Keratinocyte (primary cell): Measurements from ENCODE around the gene KIAA0586. TPM values are rescaled to one million over a fixed set of nuclear protein-coding genes. Genes with fewer than 3 reads are reported as not detected.

Experiments used
- DNase-seq: peaks from one replicate; pipeline ENCODE4 v3.0.0-alpha.2; 2011; ENCODE audit warnings: low read depth, missing footprints, low spot score
- FAIRE-seq: peaks from 2 replicates; lab custom pipeline; 2011; peaks lifted over from hg19 to GRCh38; lab: Jason Lieb, UNC
- H2AFZ ChIP-seq: 2 replicates; pipeline ENCODE4 v1.6.0; 2012; ENCODE audit warnings: low read length, control low read depth, inconsistent platforms; ENCODE audit not compliant: control insufficient read depth
- H3K27ac ChIP-seq: 2 replicates; pipeline ENCODE4 v1.5.1; 2011; ENCODE audit warnings: low read length; ENCODE audit not compliant: control insufficient read depth, insufficient read depth
- H3K27me3 ChIP-seq: 3 replicates; pipeline ENCODE4 v1.6.0; 2011; ENCODE audit warnings: low read length; ENCODE audit not compliant: control insufficient read depth, insufficient read depth; ENCODE audit errors: extremely low read depth
- H3K36me3 ChIP-seq, 2 experiments: 2 replicates in 1 of 2; 3 replicates in 1 of 2; pipeline ENCODE4 v1.5.1; 2011; ENCODE audit warnings: low read length in 2 of 2, mild to moderate bottlenecking in 1 of 2; ENCODE audit not compliant: control insufficient read depth in 2 of 2, insufficient read depth in 2 of 2; ENCODE audit errors: extremely low read depth in 1 of 2
- H3K4me1 ChIP-seq: 3 replicates; pipeline ENCODE4 v1.5.1; 2011; ENCODE audit warnings: low read length; ENCODE audit not compliant: control insufficient read depth, insufficient read depth; ENCODE audit errors: extremely low read depth
- H3K4me2 ChIP-seq: 3 replicates; pipeline ENCODE4 v1.6.0; 2011; ENCODE audit warnings: low read depth, low read length; ENCODE audit not compliant: control insufficient read depth, insufficient read depth; ENCODE audit errors: extremely low read depth
- H3K4me3 ChIP-seq, 3 experiments: fragments of 200-600 bp in 1 of 3; sonication (generic) in 1 of 3; 2 replicates in 2 of 3; 3 replicates in 1 of 3; pipeline ENCODE4 v1.5.1; 2011 to 2016; ENCODE audit warnings: low read length in 3 of 3, mild to moderate bottlenecking in 3 of 3, control low read depth in 2 of 3, inconsistent platforms in 1 of 3, low read depth in 1 of 3, mixed read lengths in 1 of 3, mixed run types in 1 of 3, moderate library complexity in 1 of 3; ENCODE audit not compliant: control insufficient read depth in 2 of 3, insufficient read depth in 2 of 3; ENCODE audit errors: extremely low read depth in 1 of 3
- H3K79me2 ChIP-seq: 2 replicates; pipeline ENCODE4 v1.6.0; 2012; ENCODE audit warnings: low read length; ENCODE audit not compliant: control insufficient read depth, insufficient read depth
- H3K9ac ChIP-seq: 3 replicates; pipeline ENCODE4 v1.6.0; 2011; ENCODE audit warnings: low read length; ENCODE audit not compliant: control insufficient read depth, insufficient read depth; ENCODE audit errors: extremely low read depth
- H3K9me1 ChIP-seq: 3 replicates; pipeline ENCODE4 v1.6.0; 2011; ENCODE audit warnings: low read length; ENCODE audit not compliant: control insufficient read depth, insufficient read depth; ENCODE audit errors: extremely low read depth
- H3K9me3 ChIP-seq: 2 replicates; pipeline ENCODE4 v1.5.1; 2012; ENCODE audit warnings: low read depth, low read length; ENCODE audit not compliant: control insufficient read depth
- H4K20me1 ChIP-seq: 3 replicates; pipeline ENCODE4 v1.6.0; 2011; ENCODE audit warnings: low read length; ENCODE audit not compliant: control insufficient read depth, insufficient read depth; ENCODE audit errors: extremely low read depth
- EZH2 ChIP-seq: IDR thresholded peaks from one replicate; pipeline ENCODE4 v1.6.1; 2012; ENCODE audit warnings: inconsistent platforms, mild to moderate bottlenecking, low read length, moderate library complexity
- dilution Hi-C: fragments of 300-500 bp; cut with MboI; formaldehyde crosslinking; loops from one replicate; pipeline ENCODE4 v1.7.0; 2020; ENCODE audit warnings: low sequenced_read_pairs; ENCODE audit not compliant: extremely low pct_ligation_motif_present
- polyA plus RNA-seq, 5 experiments: library from polyadenylated mRNA; depleted of rRNA in 3 of 5; stranded (reverse) in 3 of 5; stranded (forward) in 1 of 5; unstranded in 1 of 5; fragments of >200 nt; gene quantifications; 1 replicate in 1 of 5; 2 replicates in 3 of 5; 3 replicates in 1 of 5; pipeline versions ENCODE4 v1.2.1 to v1.2.3, GENCODE V29; 2011 to 2012; ENCODE audit warnings: missing spikeins in 2 of 5, low read depth in 1 of 5, low replicate concordance in 1 of 5
- TF ChIP-seq, protein P1 (sequence below), 3 experiments: IDR thresholded peaks in 1 of 3; conservative IDR thresholded peaks in 1 of 3; optimal IDR thresholded peaks in 1 of 3; 2 replicates in 2 of 3; 3 replicates in 1 of 3; pipeline versions ENCODE3 to v1.5.1; 2011; ENCODE audit warnings: low read length in 3 of 3, mild to moderate bottlenecking in 3 of 3, moderate library complexity in 2 of 3, control low read depth in 1 of 3, inconsistent platforms in 1 of 3; ENCODE audit not compliant: insufficient read depth in 2 of 3; ENCODE audit errors: extremely low read depth in 1 of 3

The KIAA0586 gene
- polyA plus RNA-seq, 1 donor (not counting 4 experiments of a cell fraction or from before 2014, with no cell fraction given), result 12.4 TPM

- H2AFZ ChIP-seq, result no peak overlapping the region
- peaks cover 7 to 10% of the 10 kb centered on the region in 2 experiments for H3K36me3 ChIP-seq
- FAIRE-seq (no peak), DNase-seq (no peak)
- no peak overlapping the region for H3K27ac ChIP-seq
- H3K79me2 ChIP-seq, result no peaks in the 10 kb centered on the region
- no peak overlapping the region for H3K4me3 ChIP-seq
- no peak overlapping the region for H3K9ac ChIP-seq
- no peak overlapping the region for H3K4me2 ChIP-seq
- H3K4me1 ChIP-seq, result no peaks in the 10 kb centered on the region
- no peaks in the 10 kb centered on the region for H3K27me3 ChIP-seq
- TF ChIP-seq, protein P1, sequence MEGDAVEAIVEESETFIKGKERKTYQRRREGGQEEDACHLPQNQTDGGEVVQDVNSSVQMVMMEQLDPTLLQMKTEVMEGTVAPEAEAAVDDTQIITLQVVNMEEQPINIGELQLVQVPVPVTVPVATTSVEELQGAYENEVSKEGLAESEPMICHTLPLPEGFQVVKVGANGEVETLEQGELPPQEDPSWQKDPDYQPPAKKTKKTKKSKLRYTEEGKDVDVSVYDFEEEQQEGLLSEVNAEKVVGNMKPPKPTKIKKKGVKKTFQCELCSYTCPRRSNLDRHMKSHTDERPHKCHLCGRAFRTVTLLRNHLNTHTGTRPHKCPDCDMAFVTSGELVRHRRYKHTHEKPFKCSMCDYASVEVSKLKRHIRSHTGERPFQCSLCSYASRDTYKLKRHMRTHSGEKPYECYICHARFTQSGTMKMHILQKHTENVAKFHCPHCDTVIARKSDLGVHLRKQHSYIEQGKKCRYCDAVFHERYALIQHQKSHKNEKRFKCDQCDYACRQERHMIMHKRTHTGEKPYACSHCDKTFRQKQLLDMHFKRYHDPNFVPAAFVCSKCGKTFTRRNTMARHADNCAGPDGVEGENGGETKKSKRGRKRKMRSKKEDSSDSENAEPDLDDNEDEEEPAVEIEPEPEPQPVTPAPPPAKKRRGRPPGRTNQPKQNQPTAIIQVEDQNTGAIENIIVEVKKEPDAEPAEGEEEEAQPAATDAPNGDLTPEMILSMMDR (optimal IDR thresholded peaks at IDR 0.05 in 1 of 3, IDR thresholded peaks at IDR 0.05 in 1 of 3, conservative IDR thresholded peaks at IDR 0.05 in 1 of 3; ENCODE audit: extremely low read depth in 1 of 3, insufficient read depth in 2 of 3, low read length in 3 of 3), result no peak
- TF ChIP-seq EZH2, result no peak
- H4K20me1 ChIP-seq, result no peaks in the 10 kb centered on the region
- dilution Hi-C loops, result no loop called here
- H3K9me3 ChIP-seq, result no peaks in the 10 kb centered on the region
- H3K9me1 ChIP-seq, result no peaks in the 10 kb centered on the region
Observed at GRCh38 chr14:58408681-58409215, 18.8 kb upstream of the KIAA0586 start.

DNA sequence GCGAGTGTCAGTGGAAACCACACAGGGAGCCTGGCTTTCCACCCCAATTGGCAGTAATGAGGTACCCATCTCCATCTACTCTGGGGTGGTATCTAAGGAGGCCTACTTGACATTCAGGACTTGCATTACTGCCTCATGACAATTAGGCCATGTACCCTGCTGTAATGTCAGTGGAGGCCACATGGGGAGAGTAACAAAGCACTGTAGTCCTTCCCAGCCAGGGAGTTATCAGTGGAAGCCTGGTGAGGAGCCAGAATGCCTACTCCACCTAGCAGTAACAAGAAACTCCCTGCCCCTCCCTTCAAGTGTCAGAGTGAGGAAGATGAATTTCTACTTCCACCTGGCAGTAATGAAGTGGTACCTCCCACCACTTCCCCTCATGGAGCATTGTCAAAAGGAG, 12.7 kb upstream of the KIAA0586 start:
- Histone ChIP-seq H3K9me1 (no peaks in the 10 kb centered on the region), H3K9ac (no peak overlapping the region), H3K27ac (no peak overlapping the region), H3K9me3 (no peaks in the 10 kb centered on the region), H2AFZ (no peak overlapping the region), H3K27me3 (no peaks in the 10 kb centered on the region), H3K4me2 (no peak overlapping the region), H3K4me1 (no peaks in the 10 kb centered on the region), H4K20me1 (no peaks in the 10 kb centered on the region), H3K36me3 (peaks cover 7 to 13% of the 10 kb centered on the region in 2 experiments), H3K79me2 (peaks cover 29% of the 10 kb centered on the region), H3K4me3 (no peak overlapping the region)
- dilution Hi-C loops, result no loop called here
- no peak for FAIRE-seq
- DNase-seq, result no peak
- no peak for TF ChIP-seq EZH2
- TF ChIP-seq, protein P1 (optimal IDR thresholded peaks at IDR 0.05 in 1 of 3, IDR thresholded peaks at IDR 0.05 in 1 of 3, conservative IDR thresholded peaks at IDR 0.05 in 1 of 3; ENCODE audit: extremely low read depth in 1 of 3, insufficient read depth in 2 of 3, low read length in 3 of 3), result peak in 1 of 3 experiments; percentile 7
